Gastroesophageal sphincter (tissue), 3 donors: ENCODE results near the gene MYL10.

ENCODE experiments used
- EP300 ChIP-seq: sonication (generic); formaldehyde crosslinking; IDR thresholded peaks from one replicate; pipeline ENCODE4 v1.6.1; 2017; ENCODE audit warnings: antibody characterized with exemption, mild to moderate bottlenecking
- TF ChIP-seq, protein P1 (sequence below), 4 experiments: fragments of 200-600 bp in 2 of 4; fragments of 450-650 bp in 2 of 4; sonication (generic) in 1 of 4; IDR thresholded peaks; one replicate each; pipeline ENCODE4 v1.5.1; 2017 to 2019; ENCODE audit warnings: antibody characterized with exemption in 4 of 4, mild to moderate bottlenecking in 2 of 4, moderate library complexity in 2 of 4

DNA sequence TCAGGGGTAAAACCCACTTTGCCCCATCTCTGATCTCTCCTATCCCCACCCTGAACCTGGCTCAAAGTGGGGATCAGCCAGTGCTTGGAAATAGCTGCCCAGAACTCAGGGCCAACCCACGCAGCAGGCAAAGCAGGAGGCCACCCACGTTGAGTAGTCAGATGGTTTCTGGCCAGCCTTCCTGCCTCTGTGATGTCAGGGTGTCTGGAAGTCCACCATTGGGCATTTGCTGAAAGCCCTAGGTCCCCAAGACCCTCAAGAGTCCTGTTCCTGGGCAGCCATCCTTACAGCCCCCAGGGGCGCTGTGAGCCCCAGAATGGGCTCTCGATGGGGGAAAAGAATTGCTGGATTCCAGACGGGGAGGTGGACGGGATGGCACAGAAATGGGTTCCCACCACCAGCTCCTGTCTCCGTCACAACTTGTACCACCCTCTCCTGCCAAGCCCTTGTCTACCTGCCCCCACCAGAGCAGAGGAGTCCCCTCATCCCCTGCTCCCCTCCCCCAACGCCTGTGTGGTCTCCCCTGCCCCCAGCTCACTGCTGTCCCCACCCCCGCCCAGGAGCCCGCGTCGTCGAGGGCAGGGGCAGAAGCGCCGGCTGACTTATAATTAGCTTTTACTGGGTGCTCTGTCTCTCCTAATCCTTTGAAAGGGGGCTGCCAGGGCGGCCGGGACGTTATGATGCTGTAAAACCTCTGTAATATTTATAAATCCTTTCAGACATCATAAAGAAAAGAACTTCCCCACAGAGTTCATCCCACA lies 3.9 kb downstream of the MYL10 start:
- TF ChIP-seq, protein P1, sequence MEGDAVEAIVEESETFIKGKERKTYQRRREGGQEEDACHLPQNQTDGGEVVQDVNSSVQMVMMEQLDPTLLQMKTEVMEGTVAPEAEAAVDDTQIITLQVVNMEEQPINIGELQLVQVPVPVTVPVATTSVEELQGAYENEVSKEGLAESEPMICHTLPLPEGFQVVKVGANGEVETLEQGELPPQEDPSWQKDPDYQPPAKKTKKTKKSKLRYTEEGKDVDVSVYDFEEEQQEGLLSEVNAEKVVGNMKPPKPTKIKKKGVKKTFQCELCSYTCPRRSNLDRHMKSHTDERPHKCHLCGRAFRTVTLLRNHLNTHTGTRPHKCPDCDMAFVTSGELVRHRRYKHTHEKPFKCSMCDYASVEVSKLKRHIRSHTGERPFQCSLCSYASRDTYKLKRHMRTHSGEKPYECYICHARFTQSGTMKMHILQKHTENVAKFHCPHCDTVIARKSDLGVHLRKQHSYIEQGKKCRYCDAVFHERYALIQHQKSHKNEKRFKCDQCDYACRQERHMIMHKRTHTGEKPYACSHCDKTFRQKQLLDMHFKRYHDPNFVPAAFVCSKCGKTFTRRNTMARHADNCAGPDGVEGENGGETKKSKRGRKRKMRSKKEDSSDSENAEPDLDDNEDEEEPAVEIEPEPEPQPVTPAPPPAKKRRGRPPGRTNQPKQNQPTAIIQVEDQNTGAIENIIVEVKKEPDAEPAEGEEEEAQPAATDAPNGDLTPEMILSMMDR (IDR thresholded peaks at IDR 0.05) = no peak
- no peak for TF ChIP-seq EP300
